ENCODE data around the gene UQCC3.
"Not testable (repeated sequence)": the region's sequence is repeated elsewhere in the genome, so short reads cannot be mapped to it uniquely, and the experiment has no call there.

Gene UQCC3

GRCh38 chr11:62666259-62666926, 5.1 kb upstream of the UQCC3 start:
- FAIRE-seq = no peak

GRCh38 chr11:62667460-62667859, 4.0 kb upstream of the UQCC3 start:
- FAIRE-seq = no peak

DNA sequence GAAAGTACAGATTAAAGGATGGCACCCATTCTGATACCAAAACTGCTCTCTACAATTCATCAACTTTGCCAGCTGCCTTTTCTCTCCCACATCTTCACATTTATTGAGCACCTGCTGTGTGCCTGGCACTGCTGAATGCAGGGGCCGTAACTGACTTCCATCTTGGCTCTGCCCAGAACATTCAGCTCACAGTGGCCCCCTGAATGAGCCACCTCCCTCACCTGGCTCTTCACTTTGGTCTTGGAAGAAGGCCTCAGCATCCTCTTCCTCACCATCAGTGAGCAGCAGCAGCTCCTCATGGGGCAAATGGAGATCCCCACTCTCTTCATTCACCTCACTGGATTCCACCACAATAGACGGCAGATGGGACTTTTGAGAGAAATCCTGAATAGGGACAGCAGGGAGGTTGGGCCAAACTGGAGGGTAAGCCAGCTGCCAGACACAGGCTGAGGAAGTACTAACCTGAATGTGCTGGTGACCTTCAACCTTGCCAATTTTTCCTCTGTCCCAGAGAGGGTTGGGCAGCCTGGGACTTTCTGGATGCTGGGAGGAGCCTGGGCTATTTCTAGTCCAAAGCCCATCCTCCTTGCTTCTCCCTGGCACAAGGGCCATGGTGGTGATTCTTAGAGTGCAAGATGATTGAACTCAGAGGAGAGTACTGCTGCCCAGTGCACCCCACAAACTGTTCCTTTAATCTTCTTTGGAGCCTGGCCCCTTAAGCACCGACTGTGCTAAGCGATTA, 1.9 kb upstream of the UQCC3 start:
- FAIRE-seq = no peak

- no peak for FAIRE-seq
These were observed 251 bp upstream of the UQCC3 start for GRCh38 chr11:62671236-62671607.

DNA sequence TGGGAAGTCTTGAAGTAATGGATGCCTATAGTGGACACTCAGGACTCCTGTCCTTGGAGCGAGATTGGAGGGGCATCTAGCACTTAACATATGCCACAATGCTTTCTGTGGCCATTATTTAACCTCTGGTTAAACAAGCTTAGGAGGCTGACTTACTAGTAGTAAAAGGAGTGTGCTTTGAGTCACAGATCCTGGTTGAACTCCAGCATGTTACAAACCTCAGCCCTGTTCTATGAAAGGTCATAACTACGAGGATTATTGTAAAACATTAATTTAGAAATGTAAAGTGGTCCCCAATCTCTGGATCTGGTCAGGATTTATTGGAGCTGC, 1.7 kb downstream of the UQCC3 start:
- no peak for FAIRE-seq

DNA sequence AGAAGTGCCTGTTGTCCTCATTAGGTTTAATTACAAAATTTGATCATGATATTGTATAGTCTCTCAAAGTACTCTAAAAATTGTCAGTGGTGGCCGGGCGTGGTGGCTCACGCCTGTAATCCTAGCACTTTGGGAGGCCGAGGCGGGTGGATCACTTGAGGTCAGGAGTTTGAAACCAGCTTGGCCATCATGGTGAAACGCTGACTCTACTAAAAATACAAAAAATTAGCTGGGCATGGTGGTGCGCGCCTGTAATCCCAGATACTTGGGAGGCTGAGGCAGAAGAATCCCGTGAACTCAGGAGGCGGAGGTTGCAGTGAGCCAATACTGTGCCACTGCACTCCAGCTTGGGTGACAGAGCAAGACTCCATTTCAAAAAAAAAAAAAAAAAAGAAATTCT, 3.9 kb downstream of the UQCC3 start:
- FAIRE-seq = not testable (repeated sequence)

DNA sequence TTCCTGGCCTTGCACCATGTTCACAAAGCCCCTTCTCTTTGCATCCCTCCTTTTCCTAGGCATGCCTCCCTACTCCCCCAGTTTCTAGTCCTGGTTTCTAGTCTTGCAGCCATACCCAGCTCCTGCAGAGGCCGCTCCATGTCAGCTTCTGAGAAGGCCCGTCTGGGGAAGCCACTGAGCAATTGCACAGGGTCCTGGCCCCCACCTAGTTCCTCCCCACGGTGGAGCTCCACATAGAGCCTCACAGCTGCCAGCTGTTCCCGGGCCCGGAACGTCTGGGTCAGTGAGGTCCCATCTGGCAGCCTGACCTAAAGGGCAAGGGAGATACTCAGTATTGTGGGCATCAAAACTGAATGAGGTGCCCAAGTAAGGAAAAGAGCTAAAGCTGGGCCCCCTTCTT, 5.2 kb downstream of the UQCC3 start:
- FAIRE-seq = no peak

GRCh38 chr11:62677156-62677555, 5.7 kb downstream of the UQCC3 start:
- FAIRE-seq = no peak

- FAIRE-seq = no peak
These were observed 6.2 kb downstream of the UQCC3 start for GRCh38 chr11:62677714-62678113.

- FAIRE-seq = no peak
These were observed 6.9 kb downstream of the UQCC3 start for GRCh38 chr11:62678433-62678769.

DNA sequence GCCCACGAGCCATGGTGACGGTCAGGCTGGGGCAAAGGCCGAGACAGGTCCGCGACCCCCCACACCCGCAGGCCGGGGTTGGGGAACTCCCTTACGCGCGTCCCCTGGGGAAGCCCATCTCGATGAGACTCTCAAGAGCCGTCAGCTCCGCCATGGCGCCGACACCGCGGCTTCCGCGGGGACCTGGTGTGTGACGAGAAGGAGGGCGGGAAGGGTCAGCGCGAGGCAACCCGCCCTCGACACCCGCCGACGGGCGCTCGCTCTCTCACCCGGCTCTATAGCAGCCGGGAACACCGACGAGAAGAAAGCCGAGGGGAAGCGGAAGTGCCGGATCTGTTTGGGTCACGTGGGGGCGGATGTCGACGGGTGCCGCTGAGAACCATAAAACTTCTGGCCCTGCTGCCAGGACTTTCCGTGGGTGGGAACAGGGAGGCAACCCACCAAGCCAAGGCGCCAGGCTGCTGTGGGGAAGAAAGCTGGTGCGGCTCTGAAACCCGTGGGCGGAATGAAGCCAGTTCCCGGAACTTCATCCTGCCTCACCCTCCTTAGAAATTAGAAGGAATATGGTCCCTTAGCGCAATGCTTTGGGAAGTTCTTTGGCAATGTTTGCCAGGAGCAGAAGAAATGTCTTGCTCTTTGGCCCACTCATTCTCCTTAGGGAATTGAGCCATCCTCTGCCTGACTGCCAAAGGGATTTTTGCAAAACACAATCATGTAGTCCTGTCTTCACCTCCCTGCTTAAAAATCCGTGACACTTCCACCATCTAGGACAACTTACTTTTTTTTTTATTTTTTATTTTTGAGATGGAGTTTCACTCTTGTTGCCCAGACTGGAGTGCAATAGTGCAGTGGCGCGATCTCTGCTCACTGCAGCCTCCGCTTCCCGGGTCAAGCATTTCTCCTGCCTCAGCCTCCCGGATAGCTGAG, 7.6 kb downstream of the UQCC3 start, which contains the start of gene UBXN1:
TSS of gene UBXN1 (minus strand) at position 304 of the 927 bp plus-strand sequence. CDS start at position 154, 150 bp downstream.
- no peak for FAIRE-seq

GRCh38 chr11:62680825-62681240, 9.4 kb downstream of the UQCC3 start:
- no peak for FAIRE-seq

DNA sequence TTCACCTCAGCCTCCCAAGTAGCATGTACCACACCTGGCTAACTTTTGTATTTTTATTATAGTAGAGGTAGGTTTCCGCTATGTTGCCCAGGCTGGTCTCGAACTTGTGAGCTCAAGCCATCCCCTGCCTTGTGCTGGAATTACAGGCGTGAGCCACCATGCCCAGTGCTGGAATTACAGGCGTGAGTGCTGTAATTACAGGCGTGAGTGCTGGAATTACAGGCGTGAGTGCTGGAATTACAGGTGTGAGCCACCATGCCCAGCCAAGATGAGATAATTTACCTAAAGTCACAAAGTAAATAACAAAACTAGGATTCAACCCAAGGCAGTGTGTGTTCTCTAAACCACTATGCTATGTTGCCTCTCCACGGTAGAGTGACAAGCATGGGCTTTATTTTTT, 11.0 kb downstream of the UQCC3 start:
- no peak for FAIRE-seq

DNA sequence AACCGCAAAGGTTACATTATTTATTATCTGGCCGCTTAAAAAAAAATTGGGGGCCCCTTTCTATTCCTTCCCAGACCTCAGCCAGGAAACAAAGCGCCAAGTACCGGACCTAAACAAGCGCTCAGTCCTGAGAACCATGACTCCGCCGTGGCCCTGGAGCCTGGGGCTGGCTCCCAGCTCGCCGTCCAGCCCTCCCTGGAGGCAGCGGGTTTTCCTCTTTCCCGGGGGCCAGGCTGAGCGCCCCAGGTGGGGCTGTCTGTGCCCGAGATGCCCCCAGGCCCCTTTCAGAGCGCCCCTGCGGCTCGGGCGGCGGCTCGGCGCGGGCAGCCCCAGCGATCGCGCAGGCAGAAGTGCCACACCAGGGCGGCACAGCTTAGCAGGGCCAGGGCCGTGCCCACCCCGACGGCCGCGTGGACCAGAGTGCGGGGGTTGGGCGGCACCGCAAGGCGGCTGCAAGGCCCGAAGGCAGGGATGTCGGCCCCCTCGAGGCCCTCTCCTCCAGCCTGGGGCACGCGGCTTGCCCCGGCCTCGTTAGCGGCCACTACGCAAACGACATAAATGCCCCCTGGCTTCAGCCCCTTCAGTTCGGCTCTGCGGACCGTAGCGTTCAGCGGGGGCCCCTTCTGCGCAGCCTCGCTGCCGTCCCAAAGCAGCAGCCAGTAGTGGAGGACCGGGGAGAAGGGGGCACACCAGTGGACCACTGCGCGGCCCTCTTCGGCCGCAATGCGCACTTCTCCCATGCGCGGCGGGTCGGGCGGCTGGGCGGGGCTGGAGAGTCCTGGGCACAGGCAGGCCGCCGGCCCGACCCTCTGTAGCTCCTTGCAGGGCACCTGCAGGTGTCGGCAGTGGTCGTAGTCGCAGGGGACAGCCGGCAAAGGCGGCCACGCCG, 16.3 kb downstream of the UQCC3 start:
- no peak for FAIRE-seq

DNA sequence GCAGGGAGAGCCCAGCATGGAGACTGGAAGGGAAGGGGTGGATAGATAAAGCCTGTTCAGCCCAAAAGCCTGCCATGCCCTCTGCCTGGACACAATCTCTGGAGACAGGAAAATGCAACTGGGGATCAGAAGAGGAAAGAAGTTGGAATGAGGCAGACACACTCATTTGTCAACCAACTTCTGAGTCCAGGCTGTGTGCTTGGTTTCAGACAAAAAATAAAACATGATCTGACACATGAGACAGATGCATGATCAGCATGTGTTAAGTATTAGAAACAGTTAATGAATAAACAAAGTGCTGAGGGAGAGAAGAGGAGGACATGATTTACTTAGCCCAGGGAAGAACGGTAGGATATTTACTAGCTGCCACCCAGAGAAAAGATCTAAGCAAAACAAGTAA, 17.0 kb downstream of the UQCC3 start:
- no peak for FAIRE-seq

GRCh38 chr11:62689421-62690183, 18.1 kb downstream of the UQCC3 start, which contains the start of gene LRRN4CL:
Gene LRRN4CL (minus strand): TSS chr11:62689530. CDS start chr11:62688508, 1,022 bp downstream.
- no peak for FAIRE-seq

- not testable (repeated sequence) for FAIRE-seq
These were observed 22.2 kb downstream of the UQCC3 start for GRCh38 chr11:62693624-62694023.

DNA sequence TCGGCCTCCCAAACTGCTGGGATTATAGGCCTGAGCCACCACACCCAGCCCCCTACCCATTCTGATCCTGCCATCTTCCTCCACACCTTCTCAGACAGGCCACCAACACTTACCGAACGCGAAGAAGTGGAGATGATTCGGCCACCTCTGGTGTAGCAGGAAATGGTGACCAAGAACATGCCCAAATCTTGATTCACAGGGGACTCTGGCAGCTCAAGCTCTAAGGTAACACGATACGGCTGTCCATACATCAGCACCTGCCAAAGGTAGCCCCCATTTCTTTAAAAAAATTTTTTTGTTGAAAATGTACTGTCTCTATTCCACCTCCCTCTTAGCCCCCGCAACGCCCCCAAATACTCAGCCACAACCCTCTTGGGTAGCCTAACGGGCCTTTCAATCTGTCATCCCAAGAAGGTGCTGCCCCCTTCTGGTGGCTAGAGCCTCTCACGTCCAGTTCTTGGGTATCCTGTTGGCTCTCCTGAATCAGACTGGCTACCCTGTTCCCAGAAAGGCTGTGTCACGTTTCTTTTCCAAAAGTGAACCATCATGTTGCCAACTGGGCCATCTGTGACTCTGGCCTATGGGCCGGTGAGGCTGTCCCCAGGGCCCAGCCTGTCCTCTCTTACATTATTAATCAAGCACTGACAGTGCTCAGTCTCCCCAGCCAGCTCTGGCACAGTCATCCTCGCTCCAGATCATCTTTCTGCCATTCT, 23.1 kb downstream of the UQCC3 start:
- no peak for FAIRE-seq

DNA sequence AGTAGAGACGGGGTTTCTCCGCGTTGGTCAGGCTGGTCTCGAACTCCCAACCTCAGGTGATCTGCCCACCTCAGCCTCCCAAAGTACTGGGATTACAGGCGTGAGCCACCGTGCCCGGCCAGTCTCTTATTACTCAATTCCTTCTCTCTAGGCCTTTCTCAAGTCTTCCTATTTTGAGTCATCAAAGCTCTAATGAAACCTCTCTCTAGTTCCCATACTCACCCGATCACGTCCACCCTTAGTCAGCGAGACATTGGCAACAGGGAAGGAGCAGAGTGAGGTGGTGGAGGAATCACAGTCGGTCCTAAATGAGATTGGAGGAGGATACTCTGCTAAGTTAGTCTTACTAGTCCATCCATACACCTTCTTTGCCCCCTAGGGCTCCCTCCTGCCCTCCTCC, 30.8 kb downstream of the UQCC3 start:
- FAIRE-seq = no peak

DNA sequence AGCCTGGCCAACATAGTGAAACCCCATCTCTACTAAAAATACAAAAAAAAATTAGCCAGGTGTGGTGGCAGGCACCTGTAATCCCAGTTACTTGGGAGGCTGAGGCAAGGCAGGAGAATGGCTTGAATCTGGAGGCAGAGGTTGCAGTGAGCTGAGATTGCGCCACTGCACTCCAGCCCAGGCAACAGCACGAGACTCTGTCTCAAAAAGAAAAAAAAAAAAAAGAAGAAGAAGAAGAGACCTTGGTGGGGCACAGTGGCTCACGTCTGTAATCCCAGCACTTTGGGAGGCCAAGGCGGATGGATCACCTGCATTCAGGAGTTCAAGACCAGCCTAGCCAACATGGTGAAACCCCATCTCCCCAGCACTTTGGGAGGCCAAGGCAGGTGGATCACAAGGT, 32.4 kb downstream of the UQCC3 start:
- FAIRE-seq = not testable (repeated sequence)

DNA sequence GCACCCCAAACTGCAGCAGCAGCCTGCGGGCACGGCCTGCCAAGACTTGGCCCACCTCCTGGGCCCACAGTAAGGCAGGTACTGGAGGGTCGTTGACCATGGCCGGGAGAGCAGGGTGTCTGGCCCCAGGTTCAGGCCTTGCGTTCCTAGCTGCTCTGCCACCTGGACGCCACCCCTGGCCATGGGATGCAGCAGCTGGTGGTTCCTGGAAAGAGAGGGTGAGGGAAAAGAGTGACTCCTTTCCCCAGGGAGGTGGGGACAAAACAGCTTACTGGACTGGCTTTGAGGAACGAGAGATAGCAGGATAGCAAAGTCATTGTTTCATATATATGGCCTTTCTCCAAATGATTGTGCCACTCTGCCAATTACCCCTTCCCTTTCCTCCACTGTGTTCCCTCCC, 33.9 kb downstream of the UQCC3 start:
- FAIRE-seq = no peak

Data from islet of Langerhans (tissue), 1 donor.